ENCODE results near the gene LKAAEAR1.

LKAAEAR1 gene

DNA sequence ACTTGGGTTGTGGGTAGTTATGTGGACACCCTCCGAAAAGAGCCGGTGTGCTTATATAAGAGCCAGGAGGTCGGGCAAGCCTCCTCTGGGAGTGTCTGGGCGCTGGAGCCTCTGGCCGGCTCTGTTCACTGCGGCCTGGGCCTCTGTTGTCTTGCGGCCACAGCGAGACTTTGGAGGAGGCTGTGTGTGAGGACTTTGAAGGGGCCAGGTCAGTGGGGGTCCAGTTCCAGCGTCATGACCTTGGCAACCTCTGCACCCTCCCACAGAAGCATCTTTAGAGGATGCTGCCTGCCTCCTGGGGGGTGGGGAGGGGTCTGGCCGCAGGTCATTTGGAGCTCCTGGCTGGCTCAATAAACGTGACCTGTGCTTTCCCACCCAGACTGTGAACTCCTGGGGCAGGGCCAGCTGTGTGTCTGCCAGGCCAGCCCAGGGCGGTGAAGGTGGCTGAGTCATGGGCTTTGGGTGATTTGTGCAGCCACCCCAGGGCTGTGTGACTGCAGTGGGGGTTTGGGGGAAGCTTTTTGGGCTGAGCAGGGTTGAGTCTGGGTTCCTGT lies 20.0 kb downstream of the LKAAEAR1 start:
- POLR2A ChIA-PET, result interaction anchor here (1.0 to 1.7 kb wide), 2 partner anchors 13 to 17 kb away, joined by 3 to 4 read pairs; no protein-coding TSS in a partner anchor
- no peaks in the 10 kb centered on the region for H3K36me3 ChIP-seq (ENCODE audit: control insufficient read depth in 4 of 4, insufficient read depth in 4 of 4, low read length in 3 of 4)
- H3K9me3 ChIP-seq (ENCODE audit: control extremely low read depth in 1 of 5, control insufficient read depth in 4 of 5, insufficient read depth in 2 of 5, low read depth in 1 of 5, low read length in 4 of 5), result no peaks in the 10 kb centered on the region
- peak overlapping the region in 5 of 7 experiments; percentile 63 to 83 (median 79) for H3K4me3 ChIP-seq (ENCODE audit: control insufficient read depth in 1 of 7, extremely low read depth in 1 of 7, insufficient read depth in 4 of 7, low read depth in 2 of 7, low read length in 6 of 7)
- no peak overlapping the region for H3K27ac ChIP-seq (ENCODE audit: insufficient read depth in 1 of 2, low read depth in 1 of 2, low read length in 2 of 2, poor library complexity in 1 of 2, severe bottlenecking in 2 of 2)
- peaks cover 2 to 70% (median 64%) of the 10 kb centered on the region in 4 experiments for H3K4me1 ChIP-seq (ENCODE audit: control extremely low read depth in 1 of 4, control insufficient read depth in 4 of 4, insufficient read depth in 4 of 4, low read length in 3 of 4)
- CTCF ChIA-PET, result interaction anchor here (0.8 to 2.7 kb wide), 6 partner anchors 8 to 56 kb away, joined by 3 to 12 read pairs (median 6); partner anchors contain the start of gene OPRL1
- DNase-seq, result no peak
- 55% methylated on average over 3 of the region's 12 CpGs for WGBS (ENCODE audit: insufficient coverage)
- H3K27me3 ChIP-seq (replicated peaks in 2 of 5; ENCODE audit: control insufficient read depth in 4 of 5, insufficient read depth in 5 of 5, low read length in 4 of 5), result no peaks in the 10 kb centered on the region

GRCh38 chr20:64063389-64064144 lies 20.6 kb downstream of the LKAAEAR1 start:
- Histone ChIP-seq H3K27me3 (replicated peaks in 2 of 5; ENCODE audit: control insufficient read depth in 4 of 5, insufficient read depth in 5 of 5, low read length in 4 of 5) (no peaks in the 10 kb centered on the region), H3K4me1 (ENCODE audit: control extremely low read depth in 1 of 4, control insufficient read depth in 4 of 4, insufficient read depth in 4 of 4, low read length in 3 of 4) (peaks cover 2 to 64% (median 58%) of the 10 kb centered on the region in 4 experiments), H3K4me3 (ENCODE audit: control insufficient read depth in 1 of 7, extremely low read depth in 1 of 7, insufficient read depth in 4 of 7, low read depth in 2 of 7, low read length in 6 of 7) (peak overlapping the region; percentile 58 to 83 (median 76)), H3K27ac (ENCODE audit: insufficient read depth in 1 of 2, low read depth in 1 of 2, low read length in 2 of 2, poor library complexity in 1 of 2, severe bottlenecking in 2 of 2) (peak overlapping the region in 1 of 2 experiments; percentile 43), H3K9me3 (ENCODE audit: control extremely low read depth in 1 of 5, control insufficient read depth in 4 of 5, insufficient read depth in 2 of 5, low read depth in 1 of 5, low read length in 4 of 5) (no peaks in the 10 kb centered on the region), H3K36me3 (ENCODE audit: control insufficient read depth in 4 of 4, insufficient read depth in 4 of 4, low read length in 3 of 4) (no peaks in the 10 kb centered on the region)
- CTCF ChIA-PET, result interaction anchor here (0.8 to 15.2 kb wide), 11 partner anchors 9 to 83 kb away, joined by 3 to 187 read pairs (median 8); partner anchors contain the start of genes C20orf204, LKAAEAR1 and OPRL1
- POLR2A ChIA-PET, result interaction anchor here (1.0 to 1.7 kb wide), 5 partner anchors 10 to 25 kb away, joined by 3 to 6 read pairs (median 3); partner anchors contain the start of genes OPRL1 and RGS19
- WGBS (ENCODE audit: insufficient coverage), result 2% methylated on average over 51 of the region's 51 CpGs
- DNase-seq, result no peak

GRCh38 chr20:64062596-64063388 lies 21.4 kb downstream of the LKAAEAR1 start, which contains the start of gene TCEA2:
TSS of gene TCEA2 (plus strand) at chr20:64063198. CDS start at chr20:64063313, 115 bp downstream.
- POLR2A ChIA-PET, result interaction anchor here (0.7 to 1.6 kb wide), 5 partner anchors 9 to 24 kb away, joined by 3 to 6 read pairs (median 3); partner anchors contain the start of genes OPRL1 and RGS19
- WGBS (ENCODE audit: insufficient coverage), result 7% methylated on average over 81 of the region's 85 CpGs
- DNase-seq, result peak; percentile 89 to 94 (median 93)
- no peaks in the 10 kb centered on the region for H3K27me3 ChIP-seq (replicated peaks in 2 of 5; ENCODE audit: control insufficient read depth in 4 of 5, insufficient read depth in 5 of 5, low read length in 4 of 5)
- no peaks in the 10 kb centered on the region for H3K36me3 ChIP-seq (ENCODE audit: control insufficient read depth in 4 of 4, insufficient read depth in 4 of 4, low read length in 3 of 4)
- H3K9me3 ChIP-seq (ENCODE audit: control extremely low read depth in 1 of 5, control insufficient read depth in 4 of 5, insufficient read depth in 2 of 5, low read depth in 1 of 5, low read length in 4 of 5), result no peaks in the 10 kb centered on the region
- peaks cover 2 to 61% (median 56%) of the 10 kb centered on the region in 4 experiments for H3K4me1 ChIP-seq (ENCODE audit: control extremely low read depth in 1 of 4, control insufficient read depth in 4 of 4, insufficient read depth in 4 of 4, low read length in 3 of 4)
- H3K4me3 ChIP-seq (ENCODE audit: control insufficient read depth in 1 of 7, extremely low read depth in 1 of 7, insufficient read depth in 4 of 7, low read depth in 2 of 7, low read length in 6 of 7), result peak within 1 kb of the TSS; percentile 58 to 83 (median 76)
- peak within 1 kb of the TSS; percentile 33 to 83 for H3K27ac ChIP-seq (ENCODE audit: insufficient read depth in 1 of 2, low read depth in 1 of 2, low read length in 2 of 2, poor library complexity in 1 of 2, severe bottlenecking in 2 of 2)
- CTCF ChIA-PET, result interaction anchor here (0.9 to 15.2 kb wide), 8 partner anchors 9 to 83 kb away, joined by 3 to 187 read pairs (median 6); partner anchors contain the start of genes C20orf204 and LKAAEAR1

GRCh38 chr20:64062276-64062595 lies 22.0 kb downstream of the LKAAEAR1 start:
- WGBS (ENCODE audit: insufficient coverage), result 63% methylated on average over 5 of the region's 5 CpGs
- Histone ChIP-seq H3K27ac (ENCODE audit: insufficient read depth in 1 of 2, low read depth in 1 of 2, low read length in 2 of 2, poor library complexity in 1 of 2, severe bottlenecking in 2 of 2) (peak overlapping the region; percentile 33 to 83), H3K9me3 (ENCODE audit: control extremely low read depth in 1 of 5, control insufficient read depth in 4 of 5, insufficient read depth in 2 of 5, low read depth in 1 of 5, low read length in 4 of 5) (no peaks in the 10 kb centered on the region), H3K4me3 (ENCODE audit: control insufficient read depth in 1 of 7, extremely low read depth in 1 of 7, insufficient read depth in 4 of 7, low read depth in 2 of 7, low read length in 6 of 7) (peak overlapping the region in 4 of 7 experiments; percentile 76 to 83 (median 80)), H3K4me1 (ENCODE audit: control extremely low read depth in 1 of 4, control insufficient read depth in 4 of 4, insufficient read depth in 4 of 4, low read length in 3 of 4) (peaks cover 2 to 61% (median 56%) of the 10 kb centered on the region in 4 experiments), H3K27me3 (replicated peaks in 2 of 5; ENCODE audit: control insufficient read depth in 4 of 5, insufficient read depth in 5 of 5, low read length in 4 of 5) (no peaks in the 10 kb centered on the region), H3K36me3 (ENCODE audit: control insufficient read depth in 4 of 4, insufficient read depth in 4 of 4, low read length in 3 of 4) (no peaks in the 10 kb centered on the region)
- CTCF ChIA-PET, result interaction anchor here (0.9 to 15.2 kb wide), 8 partner anchors 8 to 82 kb away, joined by 3 to 187 read pairs (median 6); partner anchors contain the start of genes C20orf204 and LKAAEAR1
- no peak for DNase-seq
- POLR2A ChIA-PET, result interaction anchor here (0.7 to 1.6 kb wide), 5 partner anchors 8 to 24 kb away, joined by 3 to 6 read pairs (median 3); partner anchors contain the start of genes OPRL1 and RGS19

GRCh38 chr20:64058536-64058935 lies 25.7 kb downstream of the LKAAEAR1 start:
- ChIA-PET POLR2A (no interaction called here), CTCF (interaction anchor here (1.1 to 15.2 kb wide), 8 partner anchors 12 to 125 kb away, joined by 4 to 187 read pairs (median 8); partner anchors contain the start of genes C20orf204, PRPF6 and SAMD10)
- Histone ChIP-seq H3K27ac (ENCODE audit: insufficient read depth in 1 of 2, low read depth in 1 of 2, low read length in 2 of 2, poor library complexity in 1 of 2, severe bottlenecking in 2 of 2) (no peak overlapping the region), H3K9me3 (ENCODE audit: control extremely low read depth in 1 of 5, control insufficient read depth in 4 of 5, insufficient read depth in 2 of 5, low read depth in 1 of 5, low read length in 4 of 5) (no peaks in the 10 kb centered on the region), H3K27me3 (replicated peaks in 2 of 5; ENCODE audit: control insufficient read depth in 4 of 5, insufficient read depth in 5 of 5, low read length in 4 of 5) (no peaks in the 10 kb centered on the region), H3K4me3 (ENCODE audit: control insufficient read depth in 1 of 7, extremely low read depth in 1 of 7, insufficient read depth in 4 of 7, low read depth in 2 of 7, low read length in 6 of 7) (no peak overlapping the region), H3K36me3 (ENCODE audit: control insufficient read depth in 4 of 4, insufficient read depth in 4 of 4, low read length in 3 of 4) (no peaks in the 10 kb centered on the region), H3K4me1 (ENCODE audit: control extremely low read depth in 1 of 4, control insufficient read depth in 4 of 4, insufficient read depth in 4 of 4, low read length in 3 of 4) (peaks cover 2 to 61% (median 59%) of the 10 kb centered on the region in 4 experiments)
- 94% methylated on average over 10 of the region's 12 CpGs for WGBS (ENCODE audit: insufficient coverage)
- no peak for DNase-seq

- no peaks in the 10 kb centered on the region for H3K36me3 ChIP-seq (ENCODE audit: control insufficient read depth in 4 of 4, insufficient read depth in 4 of 4, low read length in 3 of 4)
- DNase-seq, result peak; percentile 58 to 74 (median 66)
- H3K27ac ChIP-seq (ENCODE audit: insufficient read depth in 1 of 2, low read depth in 1 of 2, low read length in 2 of 2, poor library complexity in 1 of 2, severe bottlenecking in 2 of 2), result no peak overlapping the region
- POLR2A ChIA-PET, result no interaction called here
- H3K9me3 ChIP-seq (ENCODE audit: control extremely low read depth in 1 of 5, control insufficient read depth in 4 of 5, insufficient read depth in 2 of 5, low read depth in 1 of 5, low read length in 4 of 5), result no peaks in the 10 kb centered on the region
- WGBS (ENCODE audit: insufficient coverage), result 37% methylated on average over 27 of the region's 33 CpGs
- H3K4me1 ChIP-seq (ENCODE audit: control extremely low read depth in 1 of 4, control insufficient read depth in 4 of 4, insufficient read depth in 4 of 4, low read length in 3 of 4), result peaks cover 2 to 64% (median 62%) of the 10 kb centered on the region in 4 experiments
- no peaks in the 10 kb centered on the region for H3K27me3 ChIP-seq (replicated peaks in 2 of 5; ENCODE audit: control insufficient read depth in 4 of 5, insufficient read depth in 5 of 5, low read length in 4 of 5)
- peak overlapping the region in 3 of 7 experiments; percentile 33 to 61 (median 36) for H3K4me3 ChIP-seq (ENCODE audit: control insufficient read depth in 1 of 7, extremely low read depth in 1 of 7, insufficient read depth in 4 of 7, low read depth in 2 of 7, low read length in 6 of 7)
- CTCF ChIA-PET, result interaction anchor here (0.6 to 15.2 kb wide), 13 partner anchors 11 to 176 kb away, joined by 3 to 187 read pairs (median 5); partner anchors contain the start of genes C20orf204, PRPF6, RGS19 and SAMD10
These were observed 26.3 kb downstream of the LKAAEAR1 start for GRCh38 chr20:64057628-64058498.
